GM21529 (cell line): ENCODE data around the gene CCT3.
A peak's percentile ranks its signal among the peaks of the same experiment; 100 is the strongest.
"Not testable (repeated sequence)": the region's sequence is repeated elsewhere in the genome, so short reads cannot be mapped to it uniquely, and the experiment has no call there.

Source experiments
- ATAC-seq: cut with Tn5 transposase; IDR thresholded peaks from one replicate; pipeline ENCODE4 v1.9.1; 2021; ENCODE audit not compliant: unreplicated experiment

Gene CCT3

DNA sequence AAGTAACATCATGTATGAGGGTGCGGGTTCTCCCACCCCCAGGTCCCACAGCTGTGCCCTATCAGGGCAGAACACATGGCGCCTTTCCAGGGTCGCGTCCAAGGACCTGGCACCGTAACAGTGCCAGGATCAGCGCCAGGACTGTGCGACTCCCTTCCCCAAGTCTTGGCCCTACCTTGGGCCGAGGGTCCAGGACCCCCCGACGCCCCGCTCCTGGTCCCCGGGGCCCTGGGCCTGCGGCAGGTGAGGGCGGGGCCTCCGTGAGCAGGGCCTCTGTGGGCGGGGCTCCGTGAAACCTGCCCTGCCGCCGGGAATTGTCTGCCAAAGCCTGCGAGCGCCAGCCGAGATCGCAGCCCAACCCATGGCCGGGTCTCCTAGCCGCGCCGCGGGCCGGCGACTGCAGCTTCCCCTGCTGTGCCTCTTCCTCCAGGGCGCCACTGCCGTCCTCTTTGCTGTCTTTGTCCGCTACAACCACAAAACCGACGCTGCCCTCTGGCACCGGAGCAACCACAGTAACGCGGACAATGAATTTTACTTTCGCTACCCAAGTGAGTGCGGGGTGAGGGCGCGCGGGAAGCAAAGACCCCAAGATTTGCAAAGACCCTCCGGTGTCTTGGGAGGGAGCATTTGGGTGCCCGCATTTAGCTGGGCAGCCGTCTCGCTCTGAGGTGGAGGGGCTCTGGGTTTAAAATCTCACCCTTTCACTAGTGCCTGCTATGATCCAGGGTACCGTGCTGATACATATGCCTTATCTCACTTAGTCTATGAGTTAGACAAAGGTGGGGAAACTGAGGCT lies 31.0 kb upstream of the CCT3 start, which contains the start of gene RHBG:
RHBG (plus strand) TSS at position 323 of the 796 bp plus-strand sequence; CDS start at position 362, 39 bp downstream.
- no peak for ATAC-seq

DNA sequence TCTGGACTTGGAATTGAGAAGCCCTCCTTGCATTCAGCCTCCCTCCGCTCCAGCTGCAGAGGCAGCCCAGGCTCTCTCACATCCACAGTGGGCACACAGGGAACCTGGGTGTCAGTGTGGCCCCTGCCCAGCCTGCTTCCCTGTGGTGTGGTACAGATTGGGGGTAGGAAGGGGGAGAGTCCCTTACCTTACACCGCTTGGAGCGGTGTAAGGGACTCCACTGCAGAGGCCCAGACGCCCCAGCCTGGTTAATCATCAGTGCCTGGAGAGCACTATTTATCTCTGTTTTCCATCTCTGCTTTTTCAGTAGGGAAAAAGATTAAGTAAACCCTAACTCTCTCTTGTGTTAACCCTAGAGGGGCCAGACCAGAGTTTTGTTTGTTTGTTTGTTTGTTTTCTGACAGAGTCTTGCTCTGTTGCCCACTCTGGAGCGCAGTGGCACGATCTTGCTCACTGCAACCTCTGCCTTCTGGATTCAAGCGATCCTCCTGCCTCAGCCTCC lies 30.1 kb upstream of the CCT3 start:
- no peak for ATAC-seq

DNA sequence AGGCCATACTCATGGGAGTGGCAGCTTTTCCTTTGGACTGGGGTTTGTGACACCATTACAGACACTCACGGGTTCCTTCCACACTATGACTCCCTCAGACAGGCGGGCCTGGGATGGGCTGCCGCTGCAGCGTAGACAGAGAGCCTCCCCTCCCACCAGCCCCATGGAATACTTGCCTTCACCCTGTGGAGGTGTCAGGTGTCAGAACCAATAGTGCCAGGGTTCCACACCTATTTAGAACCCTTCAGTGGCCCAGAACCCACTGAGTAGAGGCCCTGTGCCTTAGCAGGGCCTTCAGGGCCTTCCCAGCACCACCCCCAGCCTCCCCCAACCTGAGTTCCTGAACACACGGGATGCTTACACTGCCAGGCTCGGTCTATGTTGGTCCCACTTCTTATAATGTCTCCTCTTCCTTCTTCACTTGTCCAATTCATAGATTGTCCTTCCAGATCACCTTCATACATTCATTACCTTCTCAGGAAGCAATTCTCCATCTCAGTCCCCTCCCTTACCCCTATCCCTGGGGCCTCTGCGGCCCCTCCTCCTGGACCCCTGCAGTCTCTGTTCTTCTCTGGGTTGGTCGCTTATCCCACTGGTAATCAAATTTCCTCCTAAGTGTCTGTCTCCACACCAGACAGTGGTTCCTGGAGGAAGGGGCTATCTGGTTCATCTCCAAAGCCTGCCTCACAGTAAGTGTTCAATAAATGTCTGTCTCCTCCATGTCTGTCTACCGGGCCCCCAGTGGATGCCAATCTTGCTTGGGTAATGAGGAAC lies 29.5 kb upstream of the CCT3 start:
- no peak for ATAC-seq

DNA sequence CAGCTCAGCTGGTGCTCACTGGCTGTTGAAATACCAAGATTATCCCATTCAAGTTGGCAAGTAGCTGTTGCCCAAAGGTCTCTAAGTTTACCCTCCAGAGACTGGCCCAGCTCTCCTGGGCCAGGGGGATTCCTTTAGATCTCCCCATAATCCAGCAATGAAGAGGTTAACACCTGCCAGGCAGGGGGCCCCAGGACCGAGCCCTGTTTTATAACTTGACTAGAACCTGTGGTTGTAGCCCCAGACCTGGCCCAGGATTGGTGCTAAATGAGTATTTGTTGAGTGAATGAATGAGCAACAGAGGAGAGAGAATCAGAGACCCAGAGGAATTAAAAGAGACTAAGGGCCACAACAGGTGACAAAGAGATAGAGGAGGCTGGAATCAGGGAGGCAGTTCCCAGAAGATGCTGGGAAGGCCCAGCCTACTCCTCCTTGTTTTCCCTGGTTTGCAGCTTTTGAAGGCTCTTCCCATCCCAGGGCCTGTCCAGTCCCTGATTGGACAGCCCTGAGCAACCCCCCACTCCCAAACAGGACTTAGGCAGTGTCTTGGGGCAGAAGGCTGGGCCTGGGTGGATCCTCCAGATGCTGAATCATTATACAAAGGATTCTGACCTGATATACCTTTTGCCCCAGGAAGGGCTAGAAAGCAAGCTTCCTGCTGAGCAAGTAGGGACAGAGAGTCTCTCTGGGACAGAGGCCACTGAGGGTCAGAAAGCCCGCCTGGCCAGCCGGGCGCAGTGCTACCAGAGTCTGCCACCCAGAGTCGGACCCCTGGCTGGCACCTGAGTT lies 28.5 kb upstream of the CCT3 start:
- no peak for ATAC-seq

DNA sequence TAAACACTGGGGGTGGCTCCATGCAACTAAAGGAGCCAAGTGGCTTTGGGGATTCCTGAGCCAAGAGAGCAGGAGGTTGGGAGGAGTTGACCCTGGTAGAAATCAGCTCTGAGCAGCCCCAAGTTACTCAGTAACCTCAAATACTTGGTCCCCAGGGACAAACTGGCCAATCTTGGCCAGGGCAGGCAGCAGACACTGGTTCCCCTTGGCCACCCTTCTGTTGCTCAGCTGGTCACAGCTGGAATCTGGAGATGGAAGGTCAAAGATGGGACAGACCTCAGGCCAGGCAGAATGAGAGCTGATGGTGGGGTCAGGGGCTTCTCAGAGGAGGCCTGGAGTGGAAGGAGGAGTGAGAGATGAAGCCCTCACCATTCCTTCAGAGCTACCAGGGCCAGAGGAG lies 27.7 kb upstream of the CCT3 start:
- no peak for ATAC-seq

DNA sequence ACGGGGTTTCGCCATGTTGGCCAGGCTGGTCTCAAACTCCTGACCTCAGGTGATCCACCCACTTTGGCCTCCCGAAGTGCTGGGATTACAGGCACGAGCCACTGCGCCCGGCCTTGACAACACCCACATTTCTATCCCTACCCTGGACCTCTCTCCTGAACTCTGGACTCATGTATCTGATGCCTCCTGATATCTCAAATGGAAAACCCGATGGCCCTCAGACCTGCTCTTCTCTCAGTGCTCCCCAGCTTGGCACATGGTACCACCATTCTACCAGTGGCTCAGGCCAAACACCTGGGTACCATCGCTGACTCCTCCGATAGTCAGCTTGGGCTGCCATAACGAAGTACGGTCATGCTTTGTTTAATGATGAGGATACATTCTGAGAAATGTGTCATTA lies 22.4 kb upstream of the CCT3 start:
- no peak for ATAC-seq

DNA sequence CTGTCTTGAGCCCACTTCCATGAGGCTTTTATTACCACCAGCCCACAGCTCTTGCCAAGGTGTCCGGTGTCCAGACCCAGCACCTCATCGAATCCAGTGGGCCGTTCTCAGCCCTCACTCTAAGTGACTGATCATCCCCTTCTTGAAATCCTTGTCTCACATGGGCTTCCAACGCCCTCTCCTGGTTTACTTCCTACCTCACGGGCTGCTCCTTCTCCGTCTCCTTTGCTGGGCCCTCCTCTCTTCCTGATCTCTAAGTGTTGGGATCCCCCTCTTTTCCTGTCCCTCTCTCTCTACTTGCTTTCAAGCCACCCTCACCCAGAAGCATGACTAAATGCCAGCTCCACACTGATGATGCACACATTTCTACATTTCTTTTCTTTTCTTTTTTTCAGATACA lies 21.9 kb upstream of the CCT3 start:
- ATAC-seq, result no peak

DNA sequence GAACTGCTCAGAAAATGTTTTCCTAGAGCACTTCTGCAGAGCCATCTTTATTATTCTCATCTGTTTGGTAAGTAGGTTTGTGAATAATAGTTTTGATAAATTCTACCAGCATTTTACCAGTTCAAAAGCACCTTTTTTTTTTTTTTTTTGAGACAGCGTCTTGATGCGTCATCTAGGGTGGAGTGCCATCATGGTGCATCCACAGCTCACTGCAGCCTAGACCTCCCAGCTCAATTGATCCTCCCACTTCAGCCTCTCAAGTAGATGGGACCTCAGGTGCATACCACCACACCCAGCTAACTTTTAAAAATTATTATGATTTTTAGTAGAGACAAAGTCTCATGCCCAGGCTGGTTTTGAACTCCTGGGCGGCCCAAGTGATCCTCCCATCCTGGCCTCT lies 21.2 kb upstream of the CCT3 start:
- ATAC-seq, result no peak

DNA sequence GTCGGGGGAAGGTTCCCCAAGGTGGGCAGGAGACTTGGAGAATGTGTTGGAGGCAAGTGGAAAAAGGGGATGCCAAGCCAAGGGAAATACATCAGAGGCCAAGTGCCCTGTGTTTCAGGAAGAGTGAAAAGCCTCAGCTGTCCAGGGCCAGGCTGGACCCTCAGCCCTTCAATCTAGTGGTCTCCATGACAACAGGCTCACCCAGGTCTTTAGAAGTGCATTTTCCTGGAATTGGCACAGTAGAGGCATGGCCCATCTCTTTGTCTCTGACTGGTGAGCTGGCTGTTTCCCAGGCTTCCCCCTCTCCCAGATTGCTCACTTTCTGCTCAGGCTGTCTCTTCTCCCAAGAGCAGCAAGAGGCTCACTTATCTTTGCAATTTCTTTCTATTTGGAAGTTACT lies 20.5 kb upstream of the CCT3 start:
- ATAC-seq, result no peak

DNA sequence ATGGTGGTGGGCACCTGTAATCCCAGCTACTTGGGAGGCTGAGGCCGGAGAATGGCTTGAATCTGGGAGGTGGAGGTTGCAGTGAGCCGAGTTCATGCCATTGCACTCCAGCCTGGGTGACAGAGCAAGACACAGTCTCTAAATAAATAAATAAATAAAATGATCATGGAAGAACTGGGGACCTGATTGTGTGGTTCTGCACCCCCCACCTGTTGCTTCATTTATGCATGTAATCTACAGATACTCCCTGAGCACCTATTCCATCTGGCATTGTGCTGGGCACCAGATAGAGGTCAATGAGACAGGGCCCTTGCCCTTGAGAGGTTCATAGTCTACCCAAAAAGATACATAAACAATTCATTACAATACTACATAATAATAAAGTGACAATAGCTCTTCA lies 19.9 kb upstream of the CCT3 start:
- ATAC-seq, result no peak

DNA sequence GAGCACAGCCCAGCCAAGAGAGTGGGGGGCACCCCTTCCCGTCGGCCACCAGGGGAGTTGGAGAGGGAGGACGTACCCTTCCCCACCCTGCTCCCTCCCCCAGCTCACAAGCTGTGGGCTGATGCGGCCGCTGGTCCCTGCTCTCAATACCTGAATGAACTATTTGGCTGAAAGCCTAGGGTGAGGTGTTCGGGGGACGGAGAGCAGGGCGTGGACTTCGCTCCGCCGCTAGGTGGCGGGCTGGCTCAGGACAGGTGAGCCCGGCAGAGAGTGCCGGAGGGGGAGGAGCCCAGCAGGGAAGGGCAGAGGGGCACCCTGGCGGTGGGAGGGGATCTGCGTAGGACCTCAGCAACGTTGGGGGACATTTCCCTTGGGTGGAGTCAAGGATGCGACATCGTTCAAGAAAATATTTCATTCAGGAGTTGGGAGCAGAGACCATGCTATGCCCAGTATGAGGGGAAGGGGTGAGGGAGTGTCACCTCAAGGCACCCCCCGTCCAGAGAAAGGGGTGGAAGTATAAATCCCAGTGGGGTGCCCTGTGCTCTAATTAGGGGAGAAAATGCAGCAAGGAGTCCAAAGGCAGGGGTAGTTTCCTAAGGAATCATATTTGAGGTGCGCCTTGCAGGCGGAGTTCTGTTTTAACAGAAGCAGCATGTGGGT lies 18.9 kb upstream of the CCT3 start:
- ATAC-seq, result peak; percentile 47

DNA sequence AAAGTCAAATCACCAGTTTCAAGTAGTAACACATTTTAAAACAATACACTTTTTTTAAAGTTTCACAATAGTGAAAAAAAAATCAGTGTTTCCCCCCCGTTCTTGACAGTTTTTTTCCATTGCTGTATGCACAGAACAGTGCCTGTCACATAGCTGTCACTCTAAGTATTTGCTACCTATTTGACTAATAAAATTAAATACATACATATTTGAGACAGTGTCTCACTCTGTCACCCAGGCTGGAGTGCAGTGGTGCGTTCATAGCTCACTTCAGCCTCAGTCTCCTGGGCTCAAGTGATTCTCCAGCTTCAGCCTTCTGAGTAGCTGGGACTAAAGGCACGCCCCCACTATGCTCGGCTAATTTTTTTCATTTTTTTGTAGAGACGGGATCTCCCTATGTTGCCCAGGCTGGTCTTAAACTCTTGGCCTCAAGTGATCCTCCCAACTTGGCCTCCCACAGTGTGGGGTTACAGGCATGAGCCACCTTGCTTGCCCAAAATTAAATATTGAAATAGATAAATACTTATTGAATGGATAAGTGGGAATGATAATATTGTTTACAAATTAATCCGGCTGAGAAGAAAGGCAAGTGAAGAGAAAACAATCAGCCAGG lies 18.3 kb upstream of the CCT3 start:
- ATAC-seq, result no peak

DNA sequence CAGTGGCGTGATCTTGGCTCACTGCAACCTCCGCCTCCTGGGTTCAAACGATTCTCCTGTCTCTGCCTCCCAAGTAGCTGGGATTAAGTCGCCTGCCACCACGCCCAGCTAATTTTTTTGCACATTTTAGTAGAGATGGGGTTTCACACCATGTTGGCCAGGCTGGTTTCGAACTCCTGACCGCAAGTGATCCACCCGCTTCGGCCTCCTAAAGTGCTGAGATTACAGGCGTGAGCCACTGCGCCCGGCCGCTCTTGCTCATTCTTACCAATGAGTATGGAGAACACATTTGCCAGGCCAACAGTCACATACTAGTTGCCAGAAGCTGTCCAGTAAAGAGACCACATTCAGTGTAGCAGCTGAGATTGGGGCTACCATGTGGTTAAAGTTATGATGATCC lies 14.4 kb upstream of the CCT3 start:
- not testable (repeated sequence) for ATAC-seq

DNA sequence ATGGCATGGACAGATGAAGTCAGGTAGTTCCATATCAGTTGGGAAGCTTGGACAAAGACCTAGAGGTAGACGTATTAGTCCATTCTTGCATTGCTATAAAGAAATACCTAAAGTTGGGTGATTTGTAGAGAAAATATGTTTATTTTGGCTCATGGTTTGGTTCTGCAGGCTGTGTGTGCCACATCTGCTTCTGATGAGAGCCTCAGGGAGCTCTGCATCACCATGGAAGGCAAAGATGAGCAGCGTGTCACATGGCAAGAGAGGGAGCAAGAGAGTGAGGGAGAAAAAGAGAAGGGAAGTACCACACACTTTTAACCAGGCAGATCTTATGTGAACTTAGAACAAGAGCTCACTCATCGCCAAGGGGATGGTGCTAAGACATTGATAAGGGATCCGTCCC lies 9.2 kb upstream of the CCT3 start:
- no peak for ATAC-seq

DNA sequence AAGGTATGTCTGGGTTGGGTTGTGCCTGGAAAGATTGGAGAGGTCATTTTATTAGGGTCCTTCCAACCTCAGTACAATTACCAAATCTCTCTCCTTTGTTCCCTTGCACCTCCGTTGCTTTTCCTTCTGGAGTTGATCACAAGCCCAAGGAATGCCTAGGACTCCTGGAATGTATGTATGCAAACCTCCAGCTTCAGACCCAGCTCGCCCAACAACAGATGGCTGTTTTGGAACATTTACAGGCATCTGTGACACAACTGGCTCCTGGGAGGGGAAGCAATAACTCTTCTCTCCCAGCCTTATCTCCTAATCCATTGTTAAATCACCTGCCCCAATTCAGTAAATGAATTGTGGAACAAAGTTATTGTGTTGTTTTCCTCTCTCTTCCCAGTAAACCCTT lies 8.5 kb upstream of the CCT3 start:
- ATAC-seq, result no peak

DNA sequence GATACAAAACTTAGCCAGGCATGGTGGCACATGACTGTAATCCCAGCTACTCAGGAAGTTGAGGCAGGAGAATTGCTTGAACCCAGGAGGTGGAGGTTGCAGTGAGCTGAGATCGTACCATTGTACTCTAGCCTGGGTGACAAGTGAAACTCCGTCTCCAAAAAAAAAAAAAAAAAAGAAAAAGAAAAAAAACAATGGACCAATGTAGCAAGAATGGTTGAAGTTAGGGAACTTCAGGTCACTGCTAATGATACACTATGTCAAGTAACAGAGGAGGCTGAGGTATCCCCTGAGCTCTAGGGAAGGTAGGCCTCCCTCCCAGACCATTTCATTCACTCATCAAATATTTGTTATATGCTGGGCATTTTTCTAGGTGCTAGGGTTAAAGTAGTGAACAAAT lies 7.9 kb upstream of the CCT3 start:
- ATAC-seq, result not testable (repeated sequence)

DNA sequence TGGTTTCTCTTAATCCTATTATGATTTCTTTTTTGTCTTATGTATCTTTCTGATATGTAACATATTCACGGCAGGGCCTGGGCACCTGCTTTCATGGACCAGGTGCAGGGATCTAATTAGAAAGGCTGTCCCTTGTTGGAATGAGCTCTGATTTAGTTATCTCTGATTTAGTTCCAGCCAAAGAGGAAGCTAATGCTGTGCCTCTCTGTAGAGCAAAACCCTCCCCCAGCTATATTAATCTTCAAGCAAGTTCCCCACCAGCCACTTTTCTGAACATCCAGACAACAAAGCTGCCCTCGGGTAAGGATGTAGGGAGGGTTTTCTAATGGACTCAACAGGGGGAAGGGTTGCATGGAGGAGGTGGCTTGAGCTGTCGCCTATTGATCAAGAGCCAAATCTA lies 6.3 kb upstream of the CCT3 start:
- no peak for ATAC-seq

DNA sequence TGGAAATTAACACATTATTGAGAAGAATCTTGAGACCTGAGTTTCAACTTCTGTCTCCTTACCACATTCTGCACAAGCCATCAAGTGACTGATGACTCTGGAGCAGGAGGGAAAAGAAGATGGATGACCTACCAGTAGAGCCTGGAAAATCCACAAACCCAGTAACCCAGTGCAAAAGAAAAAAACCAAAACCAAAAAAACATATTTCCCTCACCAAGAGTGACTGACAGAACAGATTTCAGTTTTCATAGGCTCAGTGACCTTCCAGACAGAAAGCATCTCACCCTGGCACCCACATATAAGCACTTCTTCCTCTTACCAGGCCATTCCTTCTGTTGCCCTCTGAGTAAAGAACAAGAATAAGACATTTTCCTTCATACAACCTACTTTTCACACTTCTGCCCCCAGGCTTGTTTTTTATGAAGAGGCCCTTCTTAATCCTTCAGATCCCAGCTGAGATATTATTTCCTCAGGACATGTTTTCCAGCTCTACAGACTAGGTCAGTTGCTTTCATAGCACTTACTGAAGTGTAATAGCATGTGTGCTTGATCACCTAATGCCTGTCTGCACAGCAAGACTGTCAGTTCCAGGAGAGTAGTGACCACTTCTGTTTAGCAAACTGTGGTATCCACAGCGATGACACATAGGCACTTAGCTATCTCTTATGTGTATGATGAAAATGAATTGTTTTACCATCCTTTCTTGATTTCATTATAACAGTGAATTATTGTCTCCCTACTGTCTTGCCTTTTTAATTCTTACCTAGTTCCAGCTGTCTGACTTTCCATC lies 4.3 kb upstream of the CCT3 start:
- no peak for ATAC-seq

DNA sequence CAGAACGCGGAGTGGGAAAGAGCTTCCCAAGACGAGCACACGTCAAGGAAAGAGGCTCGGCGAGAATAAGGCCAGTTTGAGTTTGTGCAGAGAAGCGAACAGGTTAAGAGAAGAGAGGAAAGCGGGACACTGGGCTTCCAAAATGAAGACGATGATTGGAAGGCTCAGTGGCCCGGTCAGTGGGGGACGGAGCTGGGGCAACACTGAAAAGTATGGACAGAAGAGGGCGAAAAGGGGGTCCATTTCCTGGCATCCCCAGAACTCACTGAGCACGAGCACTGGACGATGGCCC lies 258 bp downstream of the CCT3 start:
- ATAC-seq, result no peak
